ENCODE measurements around the gene NEIL3. TPM values are rescaled to one million over a fixed set of nuclear protein-coding genes. Genes with fewer than 3 reads are reported as not detected.
"Not testable (repeated sequence)": the region's sequence is repeated elsewhere in the genome, so short reads cannot be mapped to it uniquely, and the experiment has no call there.

NEIL3 gene
- total RNA-seq, 1 donor from 2014 or later: 6.6 TPM

GRCh38 chr4:177301126-177301639, 8.5 kb upstream of the NEIL3 start:
- DNase-seq (ENCODE audit: low spot score, unreplicated experiment): no peak
- Mint-ChIP-seq H3K9me3 (ENCODE audit: low read depth) (peaks cover 6% of the 10 kb centered on the region), H3K27ac (no peak overlapping the region), H3K4me3 (ENCODE audit: low read depth) (no peak overlapping the region), H3K27me3 (no peaks in the 10 kb centered on the region), H3K4me1 (ENCODE audit: low read depth) (no peaks in the 10 kb centered on the region), H3K36me3 (ENCODE audit: insufficient read depth) (no peaks in the 10 kb centered on the region)
- TF ChIP-seq CTCF (IDR thresholded peaks at IDR 0.05; ENCODE audit: unreplicated experiment): no peak

- H3K4me1 Mint-ChIP-seq (ENCODE audit: low read depth): no peaks in the 10 kb centered on the region
- no peak for TF ChIP-seq CTCF (IDR thresholded peaks at IDR 0.05; ENCODE audit: unreplicated experiment)
Observed at GRCh38 chr4:177302371-177303100, 7.1 kb upstream of the NEIL3 start.

GRCh38 chr4:177304094-177304493, 5.6 kb upstream of the NEIL3 start:
- H3K4me3 Mint-ChIP-seq (ENCODE audit: low read depth): no peak overlapping the region
- no peak for TF ChIP-seq CTCF (IDR thresholded peaks at IDR 0.05; ENCODE audit: unreplicated experiment)

More at GRCh38 chr4:177302371-177303100, 7.1 kb upstream of the NEIL3 start:
- H3K4me3 Mint-ChIP-seq (ENCODE audit: low read depth): no peak overlapping the region
- no peak for DNase-seq (ENCODE audit: low spot score, unreplicated experiment)
- H3K27me3 Mint-ChIP-seq: no peaks in the 10 kb centered on the region
- H3K27ac Mint-ChIP-seq: no peak overlapping the region
- no peaks in the 10 kb centered on the region for H3K36me3 Mint-ChIP-seq (ENCODE audit: insufficient read depth)
- peaks cover 6% of the 10 kb centered on the region for H3K9me3 Mint-ChIP-seq (ENCODE audit: low read depth)

GRCh38 chr4:177304864-177305263, 4.8 kb upstream of the NEIL3 start:
- H3K4me1 Mint-ChIP-seq (ENCODE audit: low read depth); DNase-seq (ENCODE audit: low spot score, unreplicated experiment); H3K27ac Mint-ChIP-seq; H3K4me3 Mint-ChIP-seq (ENCODE audit: low read depth); H3K27me3 Mint-ChIP-seq; H3K36me3 Mint-ChIP-seq (ENCODE audit: insufficient read depth); H3K9me3 Mint-ChIP-seq (ENCODE audit: low read depth): not testable (repeated sequence)

More at GRCh38 chr4:177304094-177304493, 5.6 kb upstream of the NEIL3 start:
- Mint-ChIP-seq H3K27me3 (no peaks in the 10 kb centered on the region), H3K36me3 (ENCODE audit: insufficient read depth) (no peaks in the 10 kb centered on the region), H3K27ac (no peak overlapping the region), H3K9me3 (ENCODE audit: low read depth) (no peaks in the 10 kb centered on the region), H3K4me1 (ENCODE audit: low read depth) (no peaks in the 10 kb centered on the region)
- no peak for DNase-seq (ENCODE audit: low spot score, unreplicated experiment)

GRCh38 chr4:177308125-177308524, 1.5 kb upstream of the NEIL3 start:
- Mint-ChIP-seq H3K4me1 (ENCODE audit: low read depth) (peaks cover 5% of the 10 kb centered on the region), H3K27ac (no peak overlapping the region), H3K36me3 (ENCODE audit: insufficient read depth) (no peaks in the 10 kb centered on the region), H3K9me3 (ENCODE audit: low read depth) (no peaks in the 10 kb centered on the region), H3K4me3 (ENCODE audit: low read depth) (no peak overlapping the region), H3K27me3 (no peaks in the 10 kb centered on the region)
- no peak for TF ChIP-seq CTCF (IDR thresholded peaks at IDR 0.05; ENCODE audit: unreplicated experiment)
- DNase-seq (ENCODE audit: low spot score, unreplicated experiment): no peak

Measured in progenitor cell of endocrine pancreas (in vitro differentiated cells).